ENCODE data around the gene PODXL.
A peak's percentile ranks its signal among the peaks of the same experiment; 100 is the strongest.
"Not testable (repeated sequence)": the region's sequence is repeated elsewhere in the genome, so short reads cannot be mapped to it uniquely, and the experiment has no call there.

PODXL gene

DNA sequence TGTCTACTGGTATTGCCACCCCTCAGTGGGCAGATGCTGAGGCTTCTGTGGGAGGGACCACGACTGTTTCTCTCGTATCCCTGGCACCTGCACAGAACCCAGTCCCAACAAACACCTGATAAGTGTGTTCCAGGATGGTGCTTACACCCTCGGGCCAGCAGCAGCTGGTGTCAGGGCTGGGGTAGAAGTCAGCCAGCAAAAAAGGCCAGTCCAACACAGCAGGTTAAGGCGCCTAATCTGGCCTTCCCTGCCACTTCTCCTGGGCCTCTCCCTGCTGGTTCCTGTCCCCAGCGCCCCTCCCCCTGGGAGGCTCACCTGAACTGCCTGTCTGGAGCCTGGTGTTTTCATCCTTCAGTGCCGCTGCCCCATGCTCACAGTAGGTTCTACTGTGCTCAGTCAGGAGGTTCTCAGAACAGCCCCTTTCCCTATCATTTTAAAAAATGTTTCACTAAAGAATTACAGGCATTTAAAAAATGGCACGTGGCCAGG, 20.0 kb downstream of the PODXL start:
- no peak for DNase-seq

DNA sequence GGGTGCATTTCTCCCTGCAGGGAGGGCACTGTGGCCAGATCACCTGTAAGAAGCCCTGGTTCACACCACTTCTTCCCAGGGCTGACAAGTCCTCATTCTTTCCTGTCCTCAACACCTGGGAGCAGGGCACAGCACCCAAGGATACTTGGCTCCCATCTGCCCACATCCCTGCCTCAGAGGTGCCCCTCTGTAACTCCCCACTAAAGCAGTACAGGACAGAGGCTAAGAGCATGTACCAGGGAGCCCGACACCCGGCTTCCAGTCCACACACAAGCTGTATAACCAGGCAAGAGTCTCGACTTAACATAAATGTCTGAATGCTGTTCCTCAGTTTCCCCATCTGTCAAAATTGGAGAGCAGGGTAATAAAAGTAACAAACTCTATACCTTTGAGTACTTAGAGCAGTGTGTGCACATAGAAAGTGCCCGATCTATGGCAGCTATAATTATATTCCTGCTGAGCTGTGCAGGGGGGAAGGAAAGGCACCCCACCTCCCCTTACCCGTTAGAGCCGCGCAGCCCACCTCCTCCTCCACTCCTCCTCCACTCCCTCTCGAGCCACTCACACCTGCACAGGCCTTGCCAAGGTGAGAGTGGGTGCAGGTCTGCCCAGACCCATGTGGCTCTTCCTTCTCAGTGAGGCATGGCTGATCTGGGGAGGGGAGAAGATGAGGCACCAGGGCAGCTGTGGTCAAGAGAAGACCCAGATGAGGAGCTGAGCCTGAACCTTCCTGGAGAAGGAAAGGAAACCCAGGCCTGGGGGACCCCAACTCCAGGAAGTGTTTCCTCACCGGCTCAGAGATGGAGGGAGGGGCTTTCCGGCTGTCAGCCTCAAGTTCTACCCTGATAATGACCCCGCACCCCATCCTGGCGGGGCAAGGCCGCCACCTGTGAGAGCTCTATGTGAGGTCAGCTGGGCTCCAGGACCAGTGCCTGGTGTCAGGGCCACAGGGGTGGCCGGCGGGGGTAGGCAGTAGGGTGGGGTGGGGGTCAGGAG, 22.6 kb downstream of the PODXL start:
- DNase-seq = no peak

DNA sequence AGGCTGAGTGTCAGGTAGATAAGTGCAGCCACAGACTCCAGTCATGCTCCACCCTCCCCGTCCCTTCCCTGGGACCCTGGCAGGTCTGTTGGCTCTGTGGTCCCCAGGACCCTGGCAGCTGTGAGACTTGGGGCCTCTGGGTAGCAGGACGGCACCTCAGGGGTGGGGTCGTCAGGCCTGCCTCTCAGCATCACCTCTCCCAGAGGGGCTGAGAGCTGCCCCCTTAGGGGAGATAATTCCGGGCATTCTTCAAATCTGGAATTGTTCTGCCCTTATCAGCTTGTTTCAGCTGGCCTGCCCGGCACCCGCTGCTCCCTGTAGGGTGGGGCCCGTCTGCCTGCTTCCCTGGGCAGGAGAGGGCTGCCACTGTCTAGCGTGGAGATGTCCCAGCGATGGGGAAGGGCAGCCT, 23.3 kb downstream of the PODXL start:
- no peak for DNase-seq

DNA sequence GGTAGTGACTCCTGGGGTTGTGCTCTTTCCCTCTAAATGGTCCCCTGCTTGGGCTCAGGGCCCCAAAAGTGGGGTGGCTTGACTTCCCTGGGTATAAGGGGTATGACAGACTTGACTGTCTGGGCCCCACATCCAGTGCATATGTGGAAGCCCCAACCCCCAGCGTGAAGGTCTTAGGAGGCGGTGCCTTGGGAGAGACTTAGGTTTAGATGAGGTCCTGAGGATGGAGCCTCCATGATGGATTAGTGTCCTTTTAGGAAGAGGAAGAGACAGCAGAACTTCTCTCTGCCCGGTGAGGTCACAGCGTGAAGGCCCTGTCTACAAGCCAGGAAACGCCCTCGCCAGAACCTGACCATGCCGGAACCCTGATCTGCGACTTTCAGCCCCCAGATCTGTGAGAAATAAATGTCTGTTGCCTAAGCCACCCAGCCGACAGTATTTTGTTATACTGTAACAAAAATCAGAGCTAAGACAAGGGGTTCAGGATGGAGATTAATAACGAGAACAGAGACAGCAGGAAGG, 23.8 kb downstream of the PODXL start:
- DNase-seq = no peak

DNA sequence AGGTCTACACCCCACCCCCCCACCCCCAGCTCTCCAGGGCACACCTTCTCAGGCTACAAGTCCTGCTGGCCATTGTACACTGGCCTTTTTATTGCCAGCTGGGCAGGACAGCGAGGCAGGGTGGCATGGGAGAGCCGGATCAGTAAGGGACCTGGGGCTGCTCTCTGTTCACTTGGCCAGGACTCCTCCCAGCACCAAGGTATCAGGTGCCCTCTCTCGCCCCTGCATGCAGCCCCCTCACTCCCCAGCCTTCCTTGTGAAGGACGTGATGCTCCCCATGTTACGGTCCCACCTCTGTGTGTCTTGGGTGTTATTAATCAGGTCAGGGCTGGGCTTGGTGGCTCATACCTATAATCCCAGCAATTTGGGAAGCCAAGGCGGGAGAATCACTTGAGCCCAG, 26.3 kb downstream of the PODXL start:
- DNase-seq = no peak

DNA sequence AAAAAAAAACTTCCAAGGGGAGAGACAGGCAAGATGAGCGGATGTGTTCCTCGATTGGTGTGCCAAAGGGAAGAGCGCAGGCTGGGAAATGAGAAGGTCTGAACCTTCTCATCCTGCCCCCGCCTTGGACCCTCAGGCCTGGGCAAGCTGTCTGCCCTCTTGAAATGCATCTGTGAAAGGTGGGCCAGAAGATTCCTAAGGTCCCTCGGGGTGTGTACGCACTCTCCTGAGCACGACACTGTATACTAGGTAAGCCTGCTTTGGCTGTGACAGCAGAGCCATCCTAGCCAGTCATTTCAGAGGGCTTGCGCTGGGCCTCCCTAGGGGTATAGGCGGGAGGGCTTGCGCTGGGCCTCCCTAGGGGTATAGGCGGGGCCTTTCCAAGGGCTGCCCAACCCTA, 26.8 kb downstream of the PODXL start:
- DNase-seq = no peak

DNA sequence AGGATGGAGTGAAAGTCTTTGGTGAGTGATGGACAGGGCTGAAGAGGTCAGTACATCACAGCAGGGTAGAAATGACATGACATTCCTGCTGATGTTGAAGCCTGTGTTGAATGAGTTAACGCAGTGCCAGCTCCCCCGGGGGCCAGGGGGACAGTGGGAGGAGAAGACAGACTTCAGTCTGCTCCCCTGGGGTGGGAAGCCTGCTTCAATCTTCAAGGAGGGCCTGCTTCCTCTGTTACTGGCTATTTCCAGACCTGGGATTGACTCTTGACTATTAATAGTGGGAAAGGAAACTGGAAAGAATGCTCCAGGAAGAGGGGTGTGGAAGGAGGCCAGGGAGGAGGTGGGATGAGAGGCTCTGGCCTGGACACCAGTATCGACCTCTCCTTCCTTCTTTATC, 27.2 kb downstream of the PODXL start:
- no peak for DNase-seq

DNA sequence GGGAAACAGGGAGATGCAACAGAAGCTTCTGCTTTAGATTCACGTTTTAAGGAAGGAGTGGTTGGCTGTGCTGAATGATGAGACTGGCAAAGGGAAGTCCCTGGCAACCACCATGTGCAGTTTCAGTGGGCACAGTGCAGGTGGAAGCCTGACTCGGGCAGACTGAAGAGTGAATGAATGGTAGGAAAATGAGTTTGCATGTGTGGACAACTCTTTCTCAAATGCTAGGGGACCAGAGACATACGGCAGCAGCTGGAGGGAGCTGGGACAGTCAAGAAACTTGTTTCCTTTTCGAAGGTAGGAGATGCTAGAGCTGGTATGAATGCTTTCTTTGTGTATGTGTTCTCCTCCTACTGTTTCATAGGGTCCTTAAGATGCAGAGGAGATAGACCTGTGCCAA, 29.0 kb downstream of the PODXL start:
- DNase-seq = no peak

DNA sequence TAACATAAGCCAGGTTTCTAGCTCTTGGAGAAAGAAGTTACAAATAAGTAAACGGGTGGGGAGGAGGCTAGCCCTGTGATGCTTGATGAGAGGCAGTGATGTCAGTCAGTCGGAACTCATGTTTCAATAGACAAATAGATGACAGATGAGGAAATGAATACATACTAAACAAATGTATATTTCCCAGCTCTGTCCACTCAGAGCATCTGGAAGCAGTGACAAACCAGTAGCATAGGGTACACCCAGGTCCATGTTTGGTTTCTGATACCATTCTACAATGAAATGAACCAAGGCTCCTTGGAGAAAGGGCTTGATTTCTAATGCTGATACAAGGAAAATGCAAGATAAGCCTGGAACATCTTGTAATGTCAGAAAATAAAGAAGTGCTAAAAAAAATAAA, 30.6 kb downstream of the PODXL start:
- no peak for DNase-seq

DNA sequence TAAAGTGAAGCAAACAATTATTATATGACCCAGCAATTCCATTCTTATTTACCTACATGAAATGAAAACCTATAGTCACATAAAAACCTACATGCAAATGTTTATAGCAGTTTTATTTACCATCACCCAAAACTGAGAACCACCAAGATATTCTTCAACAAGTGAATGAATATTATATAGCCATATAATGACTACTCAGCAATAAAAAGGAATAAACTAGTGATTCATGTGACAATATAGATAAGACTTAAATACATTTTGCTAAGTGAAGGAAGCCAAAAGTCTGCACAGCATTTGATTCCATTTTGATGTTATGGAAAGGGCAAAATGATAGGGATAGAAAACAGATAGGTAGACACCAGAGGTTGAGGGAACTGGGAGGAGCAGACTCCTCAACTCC, 31.7 kb downstream of the PODXL start:
- no peak for DNase-seq

DNA sequence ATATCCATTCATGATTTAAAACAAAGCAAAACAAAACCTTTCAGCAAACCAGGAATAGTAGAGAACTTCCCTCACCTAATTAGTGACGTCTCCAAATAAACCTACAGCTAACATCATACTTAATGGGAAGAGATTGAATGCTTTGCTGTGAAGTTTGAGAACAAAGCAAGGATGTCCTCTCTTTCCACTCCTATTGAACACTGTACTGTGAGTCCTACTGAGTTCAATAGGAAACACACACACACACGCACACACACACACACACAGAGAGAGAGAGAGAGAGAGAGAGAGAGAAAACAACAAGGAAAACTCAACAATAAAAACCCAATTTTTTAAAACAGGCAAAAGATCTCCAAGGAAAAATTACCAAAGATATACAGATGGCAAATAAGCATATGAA, 32.3 kb downstream of the PODXL start:
- DNase-seq = no peak

DNA sequence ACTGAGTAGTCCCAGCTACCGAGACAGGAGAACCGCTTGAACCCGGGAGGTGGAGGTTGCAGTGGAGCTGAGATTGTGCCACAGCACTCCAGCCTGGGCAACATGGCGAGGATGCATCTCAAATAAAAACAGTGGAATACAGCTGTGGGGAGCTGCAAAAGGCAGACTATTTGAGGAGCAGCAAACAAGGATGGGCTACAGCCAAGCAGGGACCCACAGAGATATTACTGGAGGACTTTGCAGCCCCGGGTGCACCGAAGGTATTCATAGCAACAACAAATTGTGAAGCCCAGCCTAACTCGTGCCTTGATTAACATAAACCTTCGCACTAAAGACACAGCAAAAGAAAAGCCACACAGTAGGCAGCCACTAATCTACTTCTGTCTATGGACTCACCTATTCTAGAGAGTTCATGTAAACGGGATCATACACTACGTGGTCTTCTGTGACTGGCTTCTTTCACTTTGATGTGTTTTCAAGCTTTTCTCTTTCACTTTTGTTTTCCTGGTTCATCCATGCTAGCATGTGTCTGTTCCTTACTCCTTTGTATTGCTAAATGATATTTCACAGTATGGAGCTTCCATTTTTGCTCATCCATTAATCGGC, 34.0 kb downstream of the PODXL start:
- peak; percentile 23 for DNase-seq

DNA sequence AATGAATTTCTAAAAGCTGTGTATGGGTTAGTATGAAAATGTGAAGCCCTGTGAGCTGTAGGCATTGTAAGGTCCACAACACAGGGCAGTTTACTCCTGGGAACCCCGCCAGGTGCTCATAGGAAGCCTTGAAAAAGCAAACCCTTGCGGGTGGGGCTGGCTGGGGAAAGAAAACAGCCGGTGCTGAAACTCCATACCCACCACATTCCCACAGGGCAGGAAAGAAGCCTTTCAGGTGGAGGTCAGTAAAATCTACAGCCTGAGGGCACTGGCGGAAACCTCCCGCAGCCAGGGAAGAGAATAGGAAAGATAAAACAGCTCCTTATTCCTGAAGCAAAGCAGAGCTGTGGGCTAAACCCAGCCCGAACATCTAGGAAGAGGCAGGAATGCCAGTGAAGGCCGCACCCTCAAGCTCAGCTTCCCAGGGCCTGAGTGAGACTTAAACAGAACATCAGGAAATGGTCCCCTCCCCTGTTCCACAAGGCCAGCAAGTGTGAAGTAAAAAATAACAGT, 34.7 kb downstream of the PODXL start:
- DNase-seq = no peak

DNA sequence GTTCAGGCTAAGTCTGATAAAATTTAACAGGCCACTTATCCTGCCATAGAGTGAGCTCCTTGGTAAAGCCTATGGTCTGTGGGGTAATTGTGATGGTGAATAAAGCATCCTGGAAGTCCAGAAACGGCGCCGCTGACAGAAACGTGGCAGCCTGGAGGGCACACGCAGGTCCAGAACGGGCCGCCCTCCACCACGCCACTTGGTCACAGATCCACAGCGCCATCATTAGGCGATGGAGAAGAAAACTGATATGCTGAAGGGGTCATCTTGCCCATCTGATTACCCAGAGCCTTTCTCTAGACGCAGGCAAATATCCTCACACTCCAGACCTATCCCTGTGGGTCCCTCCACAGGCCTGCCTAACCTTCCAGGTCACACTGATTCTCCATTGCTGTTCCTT, 37.8 kb downstream of the PODXL start:
- no peak for DNase-seq

DNA sequence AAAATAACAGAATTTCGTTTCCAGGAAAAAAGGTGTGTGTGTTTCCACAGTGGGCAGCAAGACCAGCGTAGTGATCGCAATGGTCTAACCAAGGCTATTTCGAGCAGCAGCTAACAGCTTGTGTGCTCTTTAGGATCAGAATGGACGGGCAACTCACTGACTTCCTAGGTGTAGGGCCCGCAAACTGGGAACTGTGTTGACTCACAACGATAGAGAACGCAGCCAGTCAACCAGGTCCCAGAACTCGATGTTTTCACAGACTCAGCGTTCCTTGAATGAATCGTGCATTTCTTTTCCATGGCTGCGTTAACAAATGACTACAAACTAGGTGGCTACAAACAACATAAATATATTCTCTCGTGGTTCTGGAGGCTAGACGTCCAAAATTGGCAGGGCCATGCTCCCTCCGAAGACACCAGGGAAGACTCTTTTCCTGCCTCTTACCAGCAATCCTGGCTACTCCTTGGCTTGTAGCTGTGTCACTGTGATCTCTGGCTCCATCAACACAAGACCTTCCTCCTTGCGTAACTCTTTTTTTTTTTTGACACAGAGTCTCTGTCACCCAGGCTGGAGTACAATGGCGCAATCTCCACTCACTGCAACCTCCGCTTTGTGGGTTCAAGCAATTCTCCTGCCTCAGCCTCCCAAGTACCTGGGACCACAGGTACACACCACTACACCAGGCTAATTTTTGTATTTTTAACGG, 39.1 kb downstream of the PODXL start:
- no peak for DNase-seq

DNA sequence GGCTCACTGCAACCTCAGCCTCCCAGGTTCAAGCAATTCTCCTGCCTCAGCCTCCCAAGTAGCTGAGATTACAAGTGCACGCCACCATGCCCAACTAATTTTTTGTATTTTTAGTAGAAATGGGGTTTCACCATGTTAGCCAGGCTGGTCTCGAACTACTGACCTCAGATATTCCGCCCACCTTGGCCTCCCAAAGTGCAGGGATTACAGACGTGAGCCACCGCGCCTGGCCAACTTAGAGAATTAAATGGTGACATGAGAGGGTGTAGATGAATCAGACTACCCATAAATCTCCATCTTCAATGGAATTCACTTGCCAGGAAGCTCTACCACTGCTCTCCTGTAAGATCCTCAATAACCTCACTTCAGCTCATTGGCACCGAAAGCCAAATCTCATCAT, 41.0 kb downstream of the PODXL start:
- DNase-seq = not testable (repeated sequence)

DNA sequence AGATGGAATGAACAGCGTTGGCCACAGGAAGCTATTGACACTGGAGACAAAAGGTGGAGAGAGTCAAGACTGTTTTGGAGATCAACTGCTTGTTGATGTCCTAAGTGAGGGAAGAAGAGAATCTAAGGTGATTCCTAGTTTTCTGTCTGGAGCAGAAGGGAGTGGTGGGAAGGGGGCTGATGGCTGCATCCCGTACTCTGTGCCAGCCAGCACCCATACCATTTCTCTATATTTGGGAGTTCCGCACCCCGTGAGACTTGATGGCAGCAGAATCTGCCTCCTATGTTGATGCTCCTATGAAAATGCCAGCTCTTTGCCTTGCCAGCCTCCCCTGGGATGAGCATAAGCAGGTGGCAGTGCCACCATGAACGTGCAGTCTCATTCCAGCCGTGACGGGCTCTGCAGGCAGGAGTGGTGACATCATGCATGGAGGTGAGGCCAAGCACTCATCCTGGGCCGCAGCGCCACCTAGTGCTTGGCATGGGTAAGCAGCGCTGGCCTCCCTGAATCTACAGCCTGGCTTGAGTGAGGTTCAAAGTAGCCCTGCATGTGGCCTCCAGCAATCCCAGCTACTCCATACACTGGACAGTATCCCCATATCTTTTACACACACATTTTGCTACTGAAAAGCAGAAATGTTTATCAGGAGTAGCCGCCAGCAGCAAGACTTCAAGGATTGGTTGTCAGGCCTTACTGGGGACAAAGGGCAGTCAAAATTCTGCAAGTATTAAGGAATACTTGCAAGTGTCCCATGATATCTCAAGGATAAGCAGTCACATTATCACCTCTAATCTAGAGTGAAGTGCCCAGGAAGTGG, 43.0 kb downstream of the PODXL start:
- DNase-seq = peak; percentile 68

DNA sequence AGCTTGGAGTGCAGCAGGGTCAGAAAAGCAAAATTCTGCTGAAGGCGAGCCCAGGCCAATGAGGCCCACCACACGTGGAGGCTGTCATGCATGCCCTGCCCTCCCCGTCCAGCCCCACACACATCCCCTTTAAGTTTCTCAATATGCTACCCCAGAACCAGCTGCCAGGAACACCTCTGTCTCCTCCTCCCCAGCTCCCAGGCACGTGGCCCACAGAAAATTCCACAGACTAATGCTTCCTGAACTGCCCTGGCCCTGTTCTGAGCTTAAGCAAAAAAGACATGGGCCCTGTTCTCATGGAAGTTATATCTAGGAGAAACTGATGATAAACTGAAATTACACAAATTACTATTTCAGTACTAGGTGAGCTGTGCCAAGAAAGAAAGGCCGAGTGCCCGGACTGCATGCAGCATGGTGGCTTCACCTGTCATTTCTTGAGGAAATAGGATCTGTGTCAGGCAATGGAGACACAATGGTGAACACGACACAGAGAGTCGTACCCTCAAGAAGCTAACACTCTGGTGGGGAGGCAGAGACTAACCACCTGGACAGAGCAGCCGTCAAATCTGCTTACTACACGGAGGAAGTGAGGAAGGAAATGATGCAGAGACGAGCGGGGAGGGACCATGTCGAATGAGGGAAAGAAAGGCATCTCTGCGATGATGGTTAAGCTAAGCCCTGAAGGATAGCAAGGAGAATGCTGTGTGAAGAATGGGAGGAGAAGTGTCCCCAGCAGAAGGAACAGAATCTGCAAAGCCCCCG, 44.5 kb downstream of the PODXL start:
- no peak for DNase-seq

DNA sequence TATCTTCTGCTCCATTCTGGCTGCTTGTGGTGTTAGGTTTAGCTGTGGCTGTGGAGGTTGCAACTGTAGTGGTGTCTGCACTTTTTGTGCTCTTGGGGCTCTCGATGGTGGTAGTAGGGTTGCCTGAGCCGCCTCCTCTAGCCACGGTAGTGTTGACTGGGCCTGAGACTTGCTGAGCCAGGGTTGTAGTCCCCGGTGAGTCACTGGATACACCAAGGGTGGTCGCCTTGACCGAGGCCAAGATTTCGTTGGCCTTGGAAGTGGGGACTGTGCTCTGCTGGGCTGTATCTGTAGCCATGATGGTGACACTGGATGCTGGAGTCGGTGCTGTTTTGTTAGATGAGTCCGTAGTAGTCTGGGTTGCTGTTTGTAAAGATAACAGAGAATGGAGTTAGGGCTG, 45.4 kb downstream of the PODXL start:
- DNase-seq = no peak

DNA sequence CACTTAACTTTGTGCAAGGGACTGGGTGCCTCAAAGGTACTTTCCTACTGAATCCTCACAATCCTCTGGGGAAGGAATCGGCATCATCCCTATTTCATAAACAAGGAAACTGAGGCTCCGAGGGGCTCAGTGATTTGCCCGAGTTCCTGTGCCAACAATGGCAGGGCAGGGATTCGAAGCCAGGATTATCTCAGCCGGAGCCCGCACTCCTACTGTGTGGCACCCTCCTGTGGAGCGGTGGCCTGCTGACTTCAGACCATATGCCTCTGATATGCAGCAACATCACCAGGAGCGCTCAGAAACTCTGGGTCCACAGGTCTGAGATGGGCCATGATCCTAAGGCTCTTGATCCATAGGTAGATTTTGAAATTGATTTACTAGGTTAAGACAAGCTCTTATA, 46.6 kb downstream of the PODXL start:
- no peak for DNase-seq

DNA sequence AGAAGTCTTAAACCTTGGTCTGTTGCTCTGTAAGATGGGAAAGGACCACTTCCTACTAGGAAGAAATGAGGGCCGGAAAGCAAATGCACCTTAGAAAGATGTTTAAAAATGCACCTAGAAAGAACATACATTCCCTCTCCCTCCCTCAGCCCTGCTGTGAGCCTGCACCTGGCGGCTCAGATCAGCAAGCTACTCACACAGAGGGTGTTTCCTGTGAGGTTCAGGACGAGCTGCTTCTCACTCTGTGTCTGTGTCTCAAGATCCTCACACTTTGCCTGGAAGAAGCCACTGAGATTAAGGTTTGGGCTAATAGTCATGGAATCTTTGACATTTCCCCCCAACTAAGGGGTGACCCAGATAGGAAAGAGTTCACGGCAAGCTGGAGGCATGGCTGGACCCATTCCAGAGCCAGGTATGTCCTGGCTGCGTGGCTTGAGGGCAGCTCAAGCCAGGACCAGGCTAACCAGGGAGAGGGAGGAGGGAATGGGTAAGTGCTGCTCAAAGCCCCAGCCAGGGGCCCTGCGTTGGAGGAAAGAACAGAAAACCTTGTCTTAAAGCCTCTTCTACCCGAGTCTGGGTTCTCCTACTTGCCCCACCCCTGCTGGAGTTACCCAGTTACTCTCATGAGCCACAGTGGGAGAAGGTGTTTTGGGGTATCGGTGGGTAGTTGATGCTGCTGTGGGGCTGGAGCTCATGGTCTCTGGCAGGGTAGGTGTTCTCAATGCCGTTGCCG, 47.5 kb downstream of the PODXL start:
- no peak for DNase-seq

Data from CD4-positive, alpha-beta T cell treated with Interleukin-21 for 1 hour (primary cell).